HS-27A (cell line): ENCODE results near the gene ADD2.
"Not testable (repeated sequence)": the region's sequence is repeated elsewhere in the genome, so short reads cannot be mapped to it uniquely, and the experiment has no call there.

Source experiments
- DNase-seq: peaks from one replicate; pipeline ENCODE4 v3.0.0-alpha.2; 2012; ENCODE audit warnings: low read depth, missing footprints

The ADD2 gene

GRCh38 chr2:70748002-70748784 lies 19.8 kb downstream of the ADD2 start:
- DNase-seq, result no peak

GRCh38 chr2:70747284-70747683 lies 20.7 kb downstream of the ADD2 start:
- no peak for DNase-seq

- DNase-seq, result no peak
Measured at GRCh38 chr2:70746094-70746974, 21.7 kb downstream of the ADD2 start.

GRCh38 chr2:70745276-70745825 lies 22.6 kb downstream of the ADD2 start:
- DNase-seq, result no peak

GRCh38 chr2:70744397-70744796 lies 23.6 kb downstream of the ADD2 start:
- DNase-seq, result no peak

GRCh38 chr2:70743677-70744076 lies 24.3 kb downstream of the ADD2 start:
- no peak for DNase-seq

- no peak for DNase-seq
Measured at GRCh38 chr2:70743068-70743467, 24.9 kb downstream of the ADD2 start.

GRCh38 chr2:70739492-70739891 lies 28.5 kb downstream of the ADD2 start:
- not testable (repeated sequence) for DNase-seq

- no peak for DNase-seq
Measured at GRCh38 chr2:70738159-70738558, 29.8 kb downstream of the ADD2 start.

GRCh38 chr2:70735071-70735470 lies 32.9 kb downstream of the ADD2 start:
- DNase-seq, result no peak

GRCh38 chr2:70733646-70734180 lies 34.3 kb downstream of the ADD2 start:
- no peak for DNase-seq

- DNase-seq, result no peak
Measured at GRCh38 chr2:70732766-70733645, 35.0 kb downstream of the ADD2 start.

GRCh38 chr2:70730730-70731129 lies 37.3 kb downstream of the ADD2 start:
- DNase-seq, result no peak

- DNase-seq, result no peak
Measured at GRCh38 chr2:70729647-70730046, 38.4 kb downstream of the ADD2 start.

GRCh38 chr2:70728128-70728527 lies 39.9 kb downstream of the ADD2 start:
- DNase-seq, result no peak

GRCh38 chr2:70726947-70727725 lies 40.9 kb downstream of the ADD2 start:
- DNase-seq, result no peak

- DNase-seq, result no peak
Measured at GRCh38 chr2:70725505-70725904, 42.5 kb downstream of the ADD2 start.

- DNase-seq, result no peak
Measured at GRCh38 chr2:70724366-70724765, 43.6 kb downstream of the ADD2 start.

- no peak for DNase-seq
Measured at GRCh38 chr2:70723286-70723885, 44.6 kb downstream of the ADD2 start.

- no peak for DNase-seq
Measured at GRCh38 chr2:70720124-70720523, 47.9 kb downstream of the ADD2 start.
